ENCODE results near the gene PDGFD.

PDGFD gene

DNA sequence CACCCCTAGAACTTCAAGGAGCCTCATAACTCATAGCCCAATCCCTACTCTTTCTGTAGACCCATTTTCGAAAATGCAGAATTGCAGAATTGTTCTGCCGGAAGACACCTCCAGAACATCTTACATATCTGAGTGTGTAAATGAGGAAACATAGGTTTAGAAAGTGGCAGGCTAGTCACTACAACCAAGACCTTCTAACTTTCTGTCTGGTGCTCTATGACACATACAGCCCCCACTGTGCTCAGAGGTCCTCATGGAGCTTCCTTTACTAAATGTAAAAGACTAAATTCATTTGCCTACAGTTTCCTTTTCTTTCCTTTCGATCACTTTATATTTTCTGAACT, 259.7 kb downstream of the PDGFD start:
- no peak for DNase-seq

DNA sequence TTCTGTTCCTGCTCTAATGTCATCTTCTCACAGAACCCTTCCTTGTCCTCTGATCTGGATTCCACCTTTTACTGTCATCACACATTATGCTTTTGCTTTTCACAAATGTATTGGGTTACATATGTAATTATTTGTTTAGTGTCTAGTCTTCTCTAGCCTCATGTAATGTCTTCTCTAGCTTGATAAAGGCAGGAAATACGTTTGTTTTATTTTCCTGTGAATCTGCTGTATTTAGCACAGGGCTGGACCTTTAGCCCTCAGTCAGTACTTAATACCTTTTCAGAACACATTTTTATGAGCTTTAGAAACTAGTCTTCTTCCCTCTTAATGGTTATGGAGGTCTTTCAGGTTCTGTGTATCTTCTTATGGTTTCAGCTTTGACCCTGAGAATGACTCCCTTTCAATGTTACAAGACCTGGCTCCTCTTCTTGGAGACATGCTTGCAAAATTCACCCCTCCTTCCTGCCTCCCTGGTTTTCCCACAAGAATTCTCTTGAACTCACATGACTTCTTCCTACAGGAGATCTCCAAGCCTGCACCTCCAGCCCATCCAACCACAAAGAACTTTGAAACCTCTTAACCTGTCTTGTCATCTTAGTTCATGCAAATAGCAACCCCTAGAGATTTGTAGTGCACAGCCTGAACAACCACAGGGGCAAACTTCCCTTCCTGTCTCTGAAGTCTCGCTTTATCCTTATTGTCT, 260.2 kb downstream of the PDGFD start:
- no peak for DNase-seq

DNA sequence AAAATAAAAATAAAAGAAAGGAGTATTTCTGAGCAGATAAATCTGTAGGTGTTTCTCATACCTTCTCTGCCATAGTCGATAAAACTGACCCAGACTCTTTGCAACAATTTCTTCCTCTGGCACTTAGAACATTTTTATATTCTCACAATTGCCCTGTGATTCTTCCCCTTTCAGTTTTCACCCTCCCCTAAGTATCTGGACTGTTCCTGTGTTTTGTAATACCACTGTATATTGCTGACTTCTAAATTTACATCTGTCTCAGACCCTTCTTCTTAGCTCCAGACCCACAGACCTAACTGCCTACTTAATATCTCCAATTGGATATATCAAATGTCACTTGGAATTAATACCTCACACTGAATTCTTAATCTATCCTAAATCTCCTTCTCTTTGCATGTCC, 261.0 kb downstream of the PDGFD start:
- no peak for DNase-seq

DNA sequence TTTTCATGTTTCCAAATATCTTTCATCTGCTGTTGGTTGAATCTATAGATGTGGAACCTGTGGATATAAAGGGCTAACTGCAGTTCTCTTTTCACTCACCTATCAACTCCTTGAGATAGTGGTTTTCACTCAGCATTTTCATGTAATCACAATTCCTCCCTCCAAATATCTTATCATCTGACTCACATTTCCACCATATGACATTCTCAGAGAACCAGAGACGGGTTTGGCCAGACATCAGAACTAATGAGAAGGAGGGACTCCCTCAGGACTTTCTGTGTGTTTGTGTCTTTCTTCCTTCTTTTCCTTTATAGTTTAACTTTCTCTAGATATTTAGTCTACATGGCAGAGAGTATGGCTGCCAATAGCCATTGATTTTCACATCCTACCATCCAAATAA, 262.3 kb downstream of the PDGFD start:
- no peak for DNase-seq

DNA sequence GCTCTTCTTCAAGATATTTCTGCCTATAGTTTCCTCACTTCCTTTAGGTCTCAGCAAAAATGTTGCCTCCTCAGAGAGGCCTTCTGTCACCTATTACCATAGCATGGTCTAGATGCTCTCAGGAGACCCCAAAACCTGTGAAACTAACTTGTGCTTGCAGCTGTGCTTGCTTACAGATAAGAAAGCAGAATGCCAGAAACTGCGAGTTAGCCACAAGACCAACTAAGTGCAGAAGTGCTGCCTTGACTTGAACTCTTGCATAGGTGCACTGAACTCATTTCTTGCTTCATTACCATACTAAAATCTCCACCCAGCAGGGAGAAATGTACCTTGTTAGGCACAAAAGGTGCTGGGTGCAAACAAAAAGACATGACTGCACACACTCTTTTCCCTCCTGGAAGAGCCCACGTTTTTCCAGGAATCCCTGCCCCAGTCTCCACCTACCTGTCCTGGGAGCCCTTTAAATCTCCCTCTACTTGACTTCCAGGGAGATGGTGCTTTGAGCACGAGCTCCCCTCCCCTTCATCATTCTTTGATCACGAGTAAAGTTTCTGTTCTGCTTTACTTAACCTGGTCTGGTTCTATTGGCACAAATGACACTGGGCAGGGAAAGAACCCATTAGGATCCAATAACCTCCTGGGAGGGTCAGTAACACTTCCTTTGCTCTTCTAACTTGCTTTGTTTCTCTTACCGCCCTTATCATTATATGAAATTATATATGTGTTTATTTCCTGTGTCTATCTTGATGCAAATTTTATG, 265.2 kb downstream of the PDGFD start:
- no peak for DNase-seq

DNA sequence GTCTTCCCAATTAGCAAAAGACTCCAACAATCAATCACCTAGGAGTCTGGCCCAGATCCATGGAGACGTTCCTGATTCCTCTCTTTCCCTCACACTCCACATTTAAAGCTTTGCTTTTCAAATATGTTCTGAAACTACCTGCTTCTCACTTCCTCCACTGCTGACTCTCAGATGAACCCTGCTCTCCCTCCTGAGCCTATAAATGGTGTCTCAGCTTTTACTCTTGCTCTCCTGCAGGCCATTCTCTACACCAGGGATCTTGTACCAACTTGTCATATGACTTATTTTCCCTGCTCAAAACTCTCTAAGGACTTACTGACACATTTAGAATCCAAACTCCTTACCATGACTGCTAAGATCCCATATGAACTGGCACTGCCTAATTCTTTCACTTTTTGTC, 265.9 kb downstream of the PDGFD start:
- DNase-seq = no peak

GRCh38 chr11:103897160-103897936, 266.6 kb downstream of the PDGFD start:
- DNase-seq = no peak

- no peak for DNase-seq
Measured at GRCh38 chr11:103895106-103895505, 268.8 kb downstream of the PDGFD start.

DNA sequence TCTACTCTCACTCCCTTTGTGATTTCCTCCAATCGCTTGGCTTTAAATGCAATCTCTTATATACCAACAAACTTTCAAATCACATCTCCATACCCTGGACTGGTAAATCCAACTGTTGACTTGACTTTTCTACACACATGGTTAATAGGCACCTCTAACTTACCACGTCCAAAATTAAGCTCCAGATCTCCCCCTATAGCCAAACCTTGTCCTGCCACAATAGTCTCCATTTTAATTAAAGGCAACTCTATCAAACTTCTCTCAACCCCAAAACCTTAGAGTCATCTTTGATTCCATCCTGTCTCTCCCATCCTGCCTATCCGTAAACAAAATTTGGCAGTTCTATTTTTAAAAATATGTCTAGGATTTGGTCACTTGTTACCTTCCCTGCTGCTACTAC, 269.3 kb downstream of the PDGFD start:
- DNase-seq = no peak

DNA sequence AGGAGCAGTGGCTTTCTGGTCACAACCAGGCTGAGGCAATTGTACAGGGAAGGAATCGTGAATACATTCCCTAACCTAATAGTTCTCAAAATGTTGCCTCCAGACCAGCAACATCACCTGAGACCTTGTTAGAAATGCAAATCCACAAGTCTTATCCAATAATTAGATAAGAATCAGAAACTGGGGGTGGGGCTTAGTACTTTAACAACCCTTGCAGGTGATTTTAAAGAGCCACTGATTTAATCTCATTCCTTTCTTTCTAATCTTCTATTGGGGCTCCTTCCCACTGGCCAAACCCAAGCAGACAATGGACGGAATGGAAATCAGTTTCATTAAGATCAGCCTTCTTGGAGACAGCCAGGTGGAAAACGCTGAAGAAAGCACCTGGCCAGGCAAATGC, 269.9 kb downstream of the PDGFD start:
- no peak for DNase-seq

GRCh38 chr11:103893371-103893770, 270.6 kb downstream of the PDGFD start:
- DNase-seq = no peak

DNA sequence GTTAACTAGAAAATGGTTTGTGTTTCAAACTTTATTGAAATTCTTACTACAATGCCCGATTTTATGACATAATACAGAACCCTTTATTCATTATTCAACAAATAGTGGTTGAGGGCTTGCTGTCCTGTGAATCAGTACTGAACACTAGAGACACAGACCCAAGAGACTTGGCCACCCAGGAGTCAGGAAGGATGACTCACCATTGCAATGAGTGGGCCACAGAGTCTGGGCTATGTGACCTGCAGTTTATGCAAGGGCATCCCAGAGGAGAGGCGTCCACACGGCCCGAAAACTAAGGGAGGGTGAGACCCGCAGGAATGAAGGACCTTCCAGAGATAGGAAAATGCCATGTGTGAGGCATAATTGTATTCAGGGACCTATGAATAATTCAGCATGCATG, 271.3 kb downstream of the PDGFD start:
- no peak for DNase-seq

- DNase-seq = no peak
Measured at GRCh38 chr11:103890654-103891053, 273.3 kb downstream of the PDGFD start.

GRCh38 chr11:103889679-103890078, 274.3 kb downstream of the PDGFD start:
- no peak for DNase-seq

DNA sequence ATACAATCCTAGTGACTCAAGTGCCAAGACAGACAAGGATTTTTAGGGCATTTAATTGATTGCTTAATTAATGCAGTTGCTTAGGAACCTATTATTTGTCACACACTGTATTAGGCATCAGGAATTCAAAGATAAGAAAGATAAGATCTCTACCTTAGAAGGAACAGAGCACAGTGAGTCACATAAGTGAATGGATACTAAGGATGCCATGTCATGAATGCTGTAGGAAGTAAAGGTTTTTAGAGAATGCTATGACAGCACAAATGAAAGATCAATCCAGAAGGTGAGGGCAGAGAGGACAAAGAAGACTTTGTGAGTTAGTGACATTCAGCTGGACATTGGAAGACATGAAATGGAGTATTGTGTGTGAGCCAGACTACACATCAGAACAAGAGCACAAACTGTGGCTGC, 275.4 kb downstream of the PDGFD start:
- DNase-seq = no peak

- no peak for DNase-seq
Measured at GRCh38 chr11:103887001-103887658, 276.8 kb downstream of the PDGFD start.

DNA sequence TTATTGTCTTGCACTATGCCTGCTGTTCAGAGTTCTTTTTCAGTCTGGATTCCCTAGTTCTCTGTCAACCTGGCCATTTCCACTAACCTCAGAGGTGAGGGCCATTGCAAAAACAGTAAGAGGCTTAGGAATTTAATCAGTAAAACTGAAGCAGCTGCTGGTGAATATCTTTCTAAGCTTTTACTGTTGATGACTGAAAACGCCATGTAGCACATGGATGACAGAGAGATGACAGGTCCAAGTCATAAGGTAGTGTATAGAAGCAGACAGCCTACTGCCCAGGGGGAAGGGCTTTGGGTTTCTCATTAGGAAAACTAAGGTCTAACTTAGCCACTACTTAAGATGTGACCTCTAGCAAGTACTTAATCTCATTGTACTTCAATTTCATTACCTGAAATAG, 280.1 kb downstream of the PDGFD start:
- DNase-seq = no peak

DNA sequence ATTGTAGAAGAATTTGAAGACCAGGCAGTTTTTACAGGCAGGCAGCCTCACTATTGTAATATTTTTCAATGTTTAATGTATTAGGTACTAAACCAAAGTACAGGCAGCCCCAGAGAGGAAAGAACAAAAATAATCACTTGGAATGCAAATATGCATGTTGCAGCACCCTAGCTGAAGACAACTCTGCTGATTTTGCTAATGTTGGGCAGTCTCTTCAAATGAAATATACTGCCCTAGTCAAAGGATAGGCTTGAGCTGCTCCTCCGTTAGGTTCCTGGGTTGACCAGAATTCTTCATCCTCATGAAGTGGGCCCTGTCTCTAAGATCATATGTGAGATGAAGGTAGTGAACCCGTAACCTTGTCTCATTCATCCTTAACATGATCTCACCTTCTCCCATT, 280.7 kb downstream of the PDGFD start:
- no peak for DNase-seq

- DNase-seq = no peak
Measured at GRCh38 chr11:103881584-103881983, 282.4 kb downstream of the PDGFD start.

DNA sequence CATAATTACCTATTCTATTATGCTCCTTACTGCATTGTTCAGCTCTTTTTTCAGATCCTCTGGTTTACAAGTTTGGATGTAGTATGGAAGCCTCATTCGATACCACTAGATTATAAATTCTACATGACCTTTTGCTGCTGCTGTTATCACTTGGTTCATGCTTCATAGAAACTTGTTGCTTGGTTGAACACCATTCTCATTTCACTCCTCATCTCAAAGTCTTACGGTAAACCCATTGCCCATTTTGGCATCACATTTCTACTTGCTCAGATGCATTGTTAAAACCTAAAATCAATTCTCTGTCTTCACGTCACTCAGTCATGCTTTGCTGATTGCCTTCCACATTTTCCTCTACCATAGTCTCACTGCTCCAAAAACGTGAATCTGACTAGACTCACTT, 283.0 kb downstream of the PDGFD start:
- no peak for DNase-seq

GRCh38 chr11:103878646-103879045, 285.3 kb downstream of the PDGFD start:
- DNase-seq = no peak

DNA sequence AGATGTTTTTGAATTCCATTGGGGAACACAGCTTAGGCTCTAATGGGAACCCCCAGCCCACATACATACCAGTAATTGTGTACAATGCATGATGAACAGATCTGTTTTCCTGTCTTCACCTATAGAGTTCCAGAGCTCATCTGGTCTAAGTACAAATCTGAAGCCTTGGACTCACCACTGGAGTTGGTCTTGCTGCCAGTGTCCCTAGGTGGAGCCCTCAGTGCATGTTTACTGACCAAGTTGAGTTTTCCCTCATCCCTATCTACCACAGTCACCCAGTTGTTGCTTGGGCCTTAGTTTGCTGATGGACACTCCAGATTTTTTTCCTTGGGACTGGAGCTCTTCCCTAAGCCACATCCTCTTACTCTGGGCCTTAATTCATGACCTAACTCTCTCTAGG, 286.7 kb downstream of the PDGFD start:
- DNase-seq = no peak

GRCh38 chr11:103875855-103876510, 288.0 kb downstream of the PDGFD start:
- no peak for DNase-seq

Measured in activated CD4-positive, alpha-beta T cell treated with anti-CD3 and anti-CD28 coated beads, Interleukin-2, amount 50 U/mL, for 16 hours (primary cell).